MV-4-11 (cell line): ENCODE measurements around the gene LY6G5C.
"Not testable (repeated sequence)": the region's sequence is repeated elsewhere in the genome, so short reads cannot be mapped to it uniquely, and the experiment has no call there.

Experiments used
- DNase-seq: peaks from one replicate; lab custom pipeline; 2025; lab: John Stamatoyannopoulos, UW

Gene LY6G5C

DNA sequence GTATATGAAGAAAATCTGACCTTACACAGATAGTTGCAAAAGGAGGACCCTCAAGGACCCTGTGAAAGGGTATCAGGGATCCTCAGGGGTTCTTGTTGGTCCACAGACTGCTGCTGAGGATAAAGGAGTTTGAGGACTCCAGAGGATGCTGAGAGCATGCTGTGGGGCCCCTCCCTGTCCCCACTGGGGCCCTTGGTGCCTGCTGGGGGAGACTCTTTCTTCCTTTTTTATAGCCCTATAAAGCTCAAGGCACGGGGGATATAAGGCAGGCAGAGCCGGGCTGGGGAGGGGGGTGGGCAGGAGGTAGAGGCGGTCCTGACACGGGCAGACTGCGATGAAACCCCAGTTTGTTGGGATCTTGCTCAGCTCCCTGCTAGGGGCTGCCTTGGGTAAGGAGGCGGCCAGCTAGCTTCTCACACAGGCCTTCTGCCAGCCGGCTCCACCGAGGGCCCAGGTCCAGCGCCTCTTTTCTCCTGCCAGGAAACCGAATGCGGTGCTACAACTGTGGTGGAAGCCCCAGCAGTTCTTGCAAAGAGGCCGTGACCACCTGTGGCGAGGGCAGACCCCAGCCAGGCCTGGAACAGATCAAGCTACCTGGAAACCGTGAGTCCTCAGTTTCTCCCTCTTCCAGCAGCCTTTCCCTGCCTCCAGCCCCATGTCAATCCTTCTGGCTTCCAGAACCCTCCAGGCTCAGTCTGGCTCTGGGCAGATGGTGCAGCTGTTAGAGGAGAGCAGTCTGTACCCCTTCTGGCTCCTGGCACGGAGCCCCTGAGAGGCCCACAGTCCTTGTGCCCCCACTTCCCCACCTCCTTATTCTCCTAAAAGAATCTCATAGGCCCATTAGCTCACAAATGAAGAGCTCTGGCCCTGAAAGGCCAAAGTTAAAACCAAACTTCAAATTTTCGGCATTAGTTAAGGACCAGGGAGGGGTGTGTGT is 34.4 kb upstream of the LY6G5C start, which contains the start of gene LY6G6D:
Gene LY6G6D, plus strand, starts transcription at position 327 of the 937 bp plus-strand sequence. Its CDS starts 8 bp downstream, at position 335.
- DNase-seq = no peak

DNA sequence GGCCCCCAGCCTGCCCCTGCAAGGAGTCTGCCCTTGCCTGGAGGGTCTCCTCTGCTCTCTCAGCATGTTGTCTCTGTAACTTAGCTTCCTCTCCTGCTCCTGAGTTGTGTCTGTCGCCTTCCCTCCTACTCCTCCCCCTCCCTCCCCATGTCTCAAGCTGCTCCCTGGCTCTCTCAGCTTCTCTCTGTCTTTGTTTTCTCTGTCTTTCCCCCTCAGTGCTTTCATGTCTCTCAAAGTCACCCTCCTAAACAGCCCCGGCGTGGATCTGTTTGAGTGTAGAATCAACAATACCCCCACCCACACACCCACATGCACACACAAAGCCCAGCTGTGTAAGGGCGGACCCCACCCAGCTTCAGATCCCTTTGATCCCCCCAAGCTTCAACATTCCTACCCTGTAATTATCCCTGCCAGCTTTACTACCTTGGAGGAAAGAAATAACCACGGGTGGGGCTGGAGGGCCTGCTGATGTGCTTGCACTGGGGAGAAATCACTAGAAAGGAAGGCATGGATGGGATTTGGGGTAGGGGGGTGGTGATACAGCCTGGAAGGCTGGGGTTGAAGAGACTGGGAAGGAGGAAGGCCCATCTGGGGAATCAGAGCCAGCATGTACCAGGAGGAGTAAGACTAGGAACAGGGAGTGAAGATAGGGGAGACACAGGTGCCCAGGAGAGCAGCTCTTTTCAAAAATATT is 33.3 kb upstream of the LY6G5C start:
- no peak for DNase-seq

DNA sequence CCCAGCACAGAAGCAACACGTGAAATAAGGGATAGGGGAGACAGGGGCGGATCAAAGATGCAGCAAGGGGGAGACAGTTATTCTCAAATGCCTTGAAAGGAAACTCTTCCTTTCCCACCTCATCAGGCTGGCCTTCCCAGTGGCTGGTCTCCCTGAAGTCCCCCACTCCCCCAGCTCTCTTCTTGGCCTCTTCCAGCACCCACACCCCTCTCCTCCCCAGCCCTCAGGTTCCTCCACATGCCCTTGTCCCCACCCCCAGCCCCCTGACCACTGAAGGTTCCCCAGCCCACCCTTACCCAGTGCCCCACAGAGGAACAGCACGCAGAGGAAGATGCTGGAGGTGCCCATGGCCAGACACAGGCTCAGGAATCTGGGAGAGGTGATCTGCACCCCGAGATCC is 32.6 kb upstream of the LY6G5C start:
- DNase-seq = no peak

DNA sequence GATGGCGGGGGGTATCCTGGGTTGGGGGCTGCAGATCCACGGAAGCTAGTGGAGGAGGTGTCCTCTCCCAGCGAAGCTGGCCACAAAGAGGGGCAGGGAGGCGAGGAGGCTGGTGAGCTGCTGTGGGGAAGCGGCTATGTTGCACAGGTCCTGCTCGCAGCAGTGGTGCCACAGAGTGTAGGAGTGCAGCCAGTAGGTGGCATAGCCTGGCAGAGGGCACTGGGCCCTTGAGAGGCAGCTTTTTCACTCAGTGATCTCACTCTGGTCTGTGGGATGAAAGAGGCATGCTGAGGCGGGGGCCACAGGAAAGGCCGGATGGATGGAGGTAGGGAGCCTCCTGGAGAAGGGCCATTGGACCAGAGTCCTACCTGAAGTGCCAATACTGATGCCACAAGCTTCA is 31.4 kb upstream of the LY6G5C start:
- DNase-seq = no peak

DNA sequence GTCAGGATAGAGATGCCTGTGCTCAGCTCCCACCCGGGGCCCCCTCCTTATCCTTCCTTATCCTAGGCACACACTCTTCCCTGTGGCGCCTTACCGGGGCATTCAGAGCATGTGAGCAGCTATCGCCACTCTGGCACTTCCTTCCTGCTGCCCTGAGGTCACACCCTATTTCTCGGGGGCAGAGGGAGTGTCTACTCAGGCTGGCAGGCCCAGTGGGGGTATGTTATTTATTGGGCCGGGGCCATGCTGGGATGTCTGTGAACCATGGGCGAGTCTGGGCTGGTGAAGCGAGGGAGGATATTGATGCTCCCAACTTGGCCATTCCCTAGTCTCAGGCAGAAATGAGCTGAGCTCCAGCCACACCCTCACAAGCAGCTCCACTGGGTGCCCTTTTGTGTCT is 30.4 kb upstream of the LY6G5C start:
- DNase-seq = peak; percentile 15

DNA sequence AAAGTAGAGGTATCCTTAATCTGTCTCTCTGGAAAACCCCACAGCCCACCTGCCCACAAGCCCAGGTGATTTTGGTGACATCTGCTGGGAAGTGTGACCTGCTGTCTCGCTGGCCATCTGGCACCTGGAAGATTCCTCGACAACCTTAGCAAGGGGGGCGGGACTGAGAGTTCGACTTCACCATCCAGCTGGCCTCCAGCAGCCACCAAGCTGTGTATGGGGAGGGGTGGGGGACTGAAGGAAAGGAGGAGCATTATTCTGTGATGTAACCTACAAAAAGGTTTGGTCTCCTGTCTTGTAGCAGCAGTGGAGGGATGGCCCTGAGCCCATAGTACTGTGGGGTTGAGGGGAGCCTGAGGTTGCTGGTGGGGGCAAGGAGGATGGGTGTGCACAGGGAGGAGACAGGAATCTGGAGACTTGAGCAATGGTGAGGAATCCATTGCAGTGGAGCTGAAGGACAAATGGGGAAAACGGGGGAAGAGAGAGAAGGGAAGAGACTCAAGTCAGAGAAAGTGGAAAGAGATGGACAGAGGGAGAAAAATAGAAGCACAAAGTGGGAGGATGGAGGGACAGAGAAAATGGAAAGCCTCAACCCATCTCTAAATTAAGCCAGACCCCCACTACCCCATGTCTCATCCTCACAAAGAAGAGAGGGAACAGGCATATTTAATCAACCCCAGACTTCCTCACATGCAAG is 29.8 kb upstream of the LY6G5C start:
- DNase-seq = no peak

DNA sequence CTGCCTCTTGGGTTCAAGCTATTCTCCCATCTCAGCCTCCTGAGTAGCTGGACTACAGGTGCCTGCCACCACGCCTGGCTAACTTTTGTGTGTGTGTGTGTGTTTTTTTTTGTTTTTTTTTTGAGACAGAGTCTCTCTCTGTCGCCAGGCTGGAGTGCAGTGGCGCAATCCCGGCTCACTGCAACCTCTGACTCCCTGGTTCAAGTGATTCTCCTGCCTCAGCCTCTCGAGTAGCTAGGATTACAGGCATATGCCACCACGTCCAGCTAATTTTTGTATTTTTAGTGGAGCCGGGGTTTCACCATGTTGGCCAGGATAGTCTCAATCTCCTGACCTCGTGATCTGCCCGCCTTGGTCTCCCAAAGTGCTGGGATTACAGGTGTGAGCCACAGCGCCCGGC is 28.3 kb upstream of the LY6G5C start:
- not testable (repeated sequence) for DNase-seq

DNA sequence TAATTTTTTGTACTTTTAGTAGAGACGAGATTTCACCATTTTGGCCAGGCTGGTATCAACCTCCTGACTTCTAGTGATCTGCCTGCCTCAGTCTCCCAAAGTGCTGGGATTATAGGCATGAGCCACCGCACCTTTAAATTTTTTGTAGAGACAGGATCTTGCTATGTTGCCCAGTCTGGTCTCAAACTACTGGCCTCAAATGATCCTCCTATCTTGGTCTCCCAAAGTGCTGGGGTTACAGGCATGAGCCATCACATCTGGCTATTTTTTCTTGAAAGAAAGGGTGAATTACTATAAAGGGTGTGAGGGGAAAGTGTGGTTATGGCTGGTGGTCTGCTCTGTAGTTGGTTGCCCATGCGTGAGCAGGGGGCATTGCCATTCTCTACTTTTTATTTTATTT is 27.4 kb upstream of the LY6G5C start:
- DNase-seq = no peak

DNA sequence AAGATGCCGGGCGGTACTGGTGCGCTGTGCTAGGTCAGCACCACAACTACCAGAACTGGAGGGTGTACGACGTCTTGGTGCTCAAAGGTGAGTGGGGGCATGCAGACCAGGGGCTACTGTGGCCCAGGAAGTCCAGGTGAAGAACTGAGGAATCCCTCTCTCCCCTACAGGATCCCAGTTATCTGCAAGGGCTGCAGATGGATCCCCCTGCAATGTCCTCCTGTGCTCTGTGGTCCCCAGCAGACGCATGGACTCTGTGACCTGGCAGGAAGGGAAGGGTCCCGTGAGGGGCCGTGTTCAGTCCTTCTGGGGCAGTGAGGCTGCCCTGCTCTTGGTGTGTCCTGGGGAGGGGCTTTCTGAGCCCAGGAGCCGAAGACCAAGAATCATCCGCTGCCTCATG is 26.8 kb upstream of the LY6G5C start:
- DNase-seq = no peak

DNA sequence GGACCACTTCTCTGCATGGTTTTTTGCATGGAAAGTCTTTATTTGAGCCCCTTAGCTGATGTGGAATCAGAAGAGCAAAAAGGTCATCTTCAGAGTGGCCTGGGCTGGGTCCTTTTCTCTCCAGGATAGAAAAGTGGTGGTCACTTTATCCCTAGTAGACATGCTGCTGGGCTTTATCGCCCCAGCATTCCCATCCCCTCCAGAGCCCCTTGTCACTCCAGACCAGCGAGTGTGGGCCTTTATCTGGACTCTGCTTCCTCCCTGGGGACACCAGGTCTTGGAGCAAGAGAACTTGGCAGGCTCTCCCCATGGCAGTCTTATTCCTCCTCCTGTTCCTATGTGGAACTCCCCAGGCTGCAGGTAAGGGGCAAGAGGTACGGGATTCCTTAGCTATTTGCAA is 25.7 kb upstream of the LY6G5C start, which contains the start of gene LY6G6F:
Gene LY6G6F, plus strand, starts transcription at position 268 of the 400 bp plus-strand sequence. Its CDS starts 41 bp downstream, at position 309.
- no peak for DNase-seq

DNA sequence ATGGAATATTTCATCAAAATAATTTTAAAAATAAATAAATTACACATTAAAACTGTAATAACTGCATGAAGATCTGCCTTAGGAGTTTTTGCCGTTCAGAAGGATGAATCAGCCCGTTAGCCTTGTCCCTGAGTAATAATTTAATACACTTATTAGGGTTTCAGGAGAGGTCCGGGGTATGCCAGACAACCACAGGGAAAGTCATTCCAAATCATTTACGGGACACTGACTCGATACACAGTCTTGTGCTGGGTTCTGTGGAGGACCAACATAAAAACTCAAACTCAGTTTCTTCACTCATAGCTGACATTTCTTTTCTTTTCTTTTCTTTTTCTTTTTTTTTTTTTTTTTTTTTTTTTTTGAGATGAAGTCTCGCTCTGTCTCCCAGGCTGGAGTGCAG is 25.1 kb upstream of the LY6G5C start:
- no peak for DNase-seq

DNA sequence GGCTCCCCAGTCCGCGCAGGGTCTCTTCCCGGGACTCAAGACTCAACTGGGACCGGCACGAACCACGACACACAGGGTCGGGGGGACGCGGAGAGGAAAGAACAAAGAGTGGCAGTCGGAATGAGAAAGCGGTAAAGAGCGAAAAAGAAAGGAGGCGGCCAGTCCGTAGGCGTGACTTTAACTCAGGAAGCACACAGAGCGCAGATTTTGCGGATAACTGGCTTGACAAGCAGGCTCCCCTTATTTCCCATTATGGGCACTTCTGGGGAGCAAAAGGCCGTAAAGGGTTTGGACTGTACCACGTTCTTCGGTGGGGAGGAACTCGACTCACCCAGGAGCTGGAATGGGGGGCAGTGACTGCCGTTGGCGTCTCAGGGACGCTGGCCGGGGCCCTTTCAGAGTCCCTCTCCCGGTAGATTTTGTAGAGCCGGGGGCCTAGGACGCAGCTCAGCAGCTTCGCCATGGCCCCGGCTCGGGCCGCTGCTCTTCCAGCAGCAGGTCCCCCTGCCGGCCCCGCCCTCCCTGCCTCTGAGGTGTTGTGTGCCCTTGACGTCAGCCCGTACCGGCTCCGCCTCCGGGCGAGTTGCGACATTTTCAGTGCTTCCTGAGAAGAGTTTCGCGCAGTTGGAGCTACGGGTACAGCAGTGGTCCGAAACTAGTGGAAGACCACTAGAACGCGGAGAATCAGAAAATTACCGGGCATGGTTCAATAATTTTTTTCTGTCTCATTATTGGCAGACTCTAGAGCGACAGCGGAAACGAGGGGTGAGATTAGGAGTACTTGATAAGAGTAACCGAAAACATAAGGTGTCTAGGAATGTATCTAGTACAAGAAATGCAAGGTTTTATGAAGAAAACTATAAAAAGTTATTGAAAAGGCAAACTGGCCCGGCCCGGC is 22.2 kb upstream of the LY6G5C start, which contains the start of gene ABHD16A:
Gene ABHD16A, minus strand, starts transcription at position 506 of the 898 bp plus-strand sequence. Its CDS starts 43 bp downstream, at position 463.
- peak; percentile 98 for DNase-seq

DNA sequence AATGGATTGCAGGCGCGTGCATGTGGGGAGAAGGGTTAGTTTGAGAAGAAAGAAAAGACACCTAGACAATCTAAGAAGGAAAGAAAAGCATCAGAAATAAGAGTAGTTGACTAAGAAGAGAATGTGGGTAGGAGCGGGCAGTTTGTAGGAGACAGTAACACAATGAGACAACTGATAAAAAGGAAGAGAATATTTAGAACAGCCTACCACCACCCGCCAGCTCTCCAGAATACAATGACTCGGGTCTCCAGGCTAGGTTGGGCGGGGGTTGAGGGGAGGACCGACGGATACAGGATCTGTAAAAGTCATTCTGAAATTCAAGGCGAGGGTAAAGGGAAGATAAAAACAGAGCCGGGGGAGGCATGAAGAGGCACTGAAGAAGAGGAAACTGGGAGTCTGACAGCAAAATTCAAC is 21.5 kb upstream of the LY6G5C start:
- DNase-seq = no peak

DNA sequence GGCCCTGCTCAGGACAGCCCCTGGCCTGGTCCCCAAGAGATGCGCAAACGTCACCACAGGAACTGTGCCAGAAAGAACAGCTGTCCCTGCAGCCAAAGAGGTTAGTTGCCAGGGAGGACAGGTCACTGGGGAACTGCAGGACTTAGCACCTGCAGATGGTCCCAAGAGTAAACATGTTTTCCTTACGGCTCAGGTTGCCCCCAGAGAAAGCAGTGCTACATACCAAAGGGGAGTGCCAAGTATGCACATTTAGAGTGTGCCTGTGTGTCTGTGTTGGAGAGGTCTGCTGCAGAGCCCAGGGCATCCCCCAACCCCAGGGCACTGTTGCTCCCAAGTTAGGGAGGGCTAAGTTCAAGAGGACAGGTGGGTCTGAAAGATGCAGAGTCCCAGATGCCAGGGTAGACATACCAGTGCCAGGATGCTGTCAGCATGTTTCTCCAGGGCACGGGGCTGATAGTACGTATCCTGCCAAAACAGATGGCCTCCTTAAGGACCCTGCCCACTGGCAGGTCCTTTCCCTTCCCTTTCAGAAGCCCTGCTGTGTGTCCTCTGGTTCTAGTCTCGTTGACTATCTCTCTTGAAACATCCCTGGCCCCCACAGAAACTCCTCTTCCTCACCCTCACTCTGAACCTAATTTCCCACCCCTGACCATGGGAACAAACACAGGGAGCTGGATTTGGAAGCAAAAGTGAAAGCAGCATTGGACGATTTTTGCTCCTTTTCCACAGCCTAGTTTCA is 21.0 kb upstream of the LY6G5C start:
- no peak for DNase-seq

DNA sequence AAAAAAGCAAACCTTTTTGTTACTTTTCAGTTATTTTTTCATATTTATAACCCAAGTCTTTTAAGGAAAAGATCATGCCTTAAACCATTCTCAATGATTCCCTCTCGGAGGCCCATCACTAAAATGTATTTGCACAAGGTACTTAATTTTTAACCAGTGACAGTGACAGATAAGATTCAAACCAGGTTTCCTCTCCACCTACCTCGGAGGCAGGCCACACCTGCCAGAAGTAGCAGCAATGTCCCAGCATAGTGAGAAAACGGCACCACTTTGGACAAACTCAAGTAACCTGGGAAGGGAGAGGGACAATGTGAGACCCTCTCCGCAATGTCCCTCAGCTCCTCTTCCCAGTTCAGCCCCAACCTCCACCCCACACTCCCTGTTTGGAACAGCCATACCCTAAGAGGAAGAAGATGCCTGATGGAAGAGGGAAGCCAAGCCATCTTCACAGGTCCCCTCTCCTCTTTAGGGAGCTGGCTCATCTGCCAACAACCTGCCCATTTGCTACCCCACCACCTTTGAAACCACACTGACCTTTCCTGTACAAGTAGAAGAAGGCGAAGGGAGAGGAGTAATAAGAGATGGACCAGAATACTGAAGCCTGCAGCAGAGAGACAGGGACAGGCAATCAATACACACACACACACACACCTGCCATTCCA is 20.0 kb upstream of the LY6G5C start:
- no peak for DNase-seq

DNA sequence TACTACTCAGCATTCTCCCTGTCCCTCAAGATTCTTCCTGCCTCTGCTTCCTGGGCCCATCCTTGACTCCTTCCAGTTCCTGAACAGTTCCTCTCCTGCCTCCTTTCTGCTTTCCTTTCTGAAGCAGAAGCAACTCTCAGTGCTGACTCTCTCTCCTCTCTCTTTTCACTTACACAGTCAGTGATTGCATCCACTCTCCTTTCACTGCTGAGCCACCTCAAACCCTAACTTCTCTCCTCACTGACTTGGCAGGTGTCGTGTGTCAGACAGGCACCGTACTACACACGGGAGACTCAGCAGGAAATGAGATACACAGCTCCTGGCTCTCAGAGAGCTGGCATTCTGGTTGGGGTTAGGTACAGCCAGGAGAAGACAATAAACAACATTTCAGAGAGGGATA is 16.7 kb upstream of the LY6G5C start:
- DNase-seq = no peak

DNA sequence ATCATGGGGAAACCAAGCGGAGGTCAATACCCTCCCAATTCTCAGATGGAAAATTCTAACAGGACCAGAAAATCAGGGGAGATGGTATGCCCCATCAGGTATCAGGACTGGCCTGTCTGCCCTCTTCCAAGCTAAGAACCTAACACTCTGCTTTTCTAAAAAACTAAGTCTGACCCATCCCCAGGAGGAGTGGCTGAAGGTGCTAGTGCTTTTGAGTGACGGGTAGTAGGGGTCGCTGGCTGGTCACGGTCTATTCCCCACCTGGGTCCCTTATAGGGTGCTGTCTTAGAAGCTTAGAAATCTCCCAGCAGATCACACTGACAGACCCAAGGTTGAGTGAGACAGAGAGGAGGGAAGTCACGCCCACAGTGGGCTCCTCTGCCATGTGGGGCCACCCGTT is 12.7 kb upstream of the LY6G5C start:
- DNase-seq = no peak

DNA sequence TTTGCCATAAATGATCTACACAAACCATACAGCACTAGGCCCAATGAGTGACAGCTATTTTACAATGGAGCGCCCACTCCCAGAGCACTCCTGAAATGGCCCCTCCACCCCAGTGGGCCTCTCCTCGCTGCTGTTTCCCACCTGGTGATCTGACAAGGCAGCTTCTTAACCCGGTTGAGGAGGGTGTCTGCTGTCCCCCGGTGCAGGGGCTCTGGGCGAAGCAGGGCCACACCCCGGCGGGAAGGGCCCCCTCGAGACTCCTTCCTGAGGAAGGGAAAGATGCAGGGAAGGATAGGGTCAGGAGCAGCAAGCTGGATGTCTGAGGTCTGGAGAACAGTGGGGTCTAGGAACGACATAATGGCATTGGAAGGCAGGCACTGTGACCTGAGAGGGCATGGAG is 12.0 kb upstream of the LY6G5C start:
- DNase-seq = no peak

DNA sequence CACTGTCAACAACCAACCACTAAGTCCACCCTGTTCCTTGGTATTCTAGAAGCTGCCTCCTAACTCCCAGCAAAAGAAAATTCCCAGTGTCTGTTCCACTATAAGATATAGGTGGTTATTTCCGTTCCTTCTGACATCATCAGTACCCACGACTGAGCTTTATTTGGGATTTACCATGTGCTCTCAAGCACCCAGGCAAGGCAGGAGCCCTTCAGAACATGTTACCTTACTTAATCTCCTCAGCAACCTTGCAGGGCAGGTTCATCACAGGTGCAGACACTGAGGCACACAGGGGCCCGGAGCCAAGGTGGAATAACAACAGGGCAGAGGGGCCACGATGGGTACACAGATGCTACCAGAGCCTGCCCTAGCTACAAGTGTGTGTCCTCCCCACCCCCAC is 11.5 kb upstream of the LY6G5C start:
- DNase-seq = no peak

DNA sequence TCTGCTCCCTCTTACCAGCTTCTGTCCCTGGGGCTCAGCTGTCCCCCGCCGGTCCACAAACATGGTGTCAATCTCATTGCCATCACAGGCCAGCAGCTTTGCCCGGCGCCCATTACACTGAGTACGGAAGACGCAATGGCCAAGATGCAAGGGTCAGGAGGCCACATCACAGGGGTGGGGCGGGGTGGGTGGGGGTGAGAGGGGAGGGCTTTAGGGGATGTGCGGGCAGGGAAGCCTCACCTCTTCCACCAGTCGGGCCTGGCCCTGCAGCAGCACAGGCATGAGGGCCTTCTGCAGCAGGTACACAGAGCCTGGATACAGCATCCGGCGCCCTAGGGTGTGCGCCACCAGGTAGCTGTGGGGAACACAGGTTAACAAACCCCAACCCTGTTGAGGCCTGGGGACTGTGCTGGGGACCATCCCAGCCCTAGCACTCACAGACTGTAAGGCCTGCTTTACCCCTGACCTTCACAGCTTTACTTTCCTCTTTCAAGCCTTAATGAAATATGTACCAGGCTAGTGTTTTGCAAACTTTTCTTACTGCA is 10.8 kb upstream of the LY6G5C start:
- no peak for DNase-seq
